GM10847 (cell line): ENCODE results near the gene MRPL39.

Experiments
- POLR2A ChIP-seq: IDR thresholded peaks from 2 replicates; pipeline ENCODE4 v1.6.1; 2011; ENCODE audit not compliant: insufficient read length; ENCODE audit errors: extremely low read depth

The MRPL39 gene

GRCh38 chr21:25563361-25564116, 43.7 kb downstream of the MRPL39 start:
- TF ChIP-seq POLR2A = peak; percentile 13

- no peak for TF ChIP-seq POLR2A
These were observed 44.6 kb downstream of the MRPL39 start for GRCh38 chr21:25562660-25563059.

GRCh38 chr21:25561668-25562641, 45.3 kb downstream of the MRPL39 start:
- TF ChIP-seq POLR2A = peak; percentile 99

GRCh38 chr21:25560891-25561290, 46.4 kb downstream of the MRPL39 start:
- TF ChIP-seq POLR2A = no peak

GRCh38 chr21:25560271-25560685, 47.0 kb downstream of the MRPL39 start:
- TF ChIP-seq POLR2A = peak; percentile 13

- no peak for TF ChIP-seq POLR2A
These were observed 47.5 kb downstream of the MRPL39 start for GRCh38 chr21:25559746-25560145.

GRCh38 chr21:25558123-25558522, 49.2 kb downstream of the MRPL39 start:
- TF ChIP-seq POLR2A = no peak

GRCh38 chr21:25557180-25557579, 50.1 kb downstream of the MRPL39 start:
- no peak for TF ChIP-seq POLR2A

GRCh38 chr21:25556091-25556490, 51.2 kb downstream of the MRPL39 start:
- no peak for TF ChIP-seq POLR2A

GRCh38 chr21:25555492-25555891, 51.8 kb downstream of the MRPL39 start:
- no peak for TF ChIP-seq POLR2A

GRCh38 chr21:25552856-25553255, 54.4 kb downstream of the MRPL39 start:
- TF ChIP-seq POLR2A = no peak

- no peak for TF ChIP-seq POLR2A
These were observed 55.7 kb downstream of the MRPL39 start for GRCh38 chr21:25551569-25551968.

GRCh38 chr21:25550352-25551120, 56.7 kb downstream of the MRPL39 start:
- TF ChIP-seq POLR2A = no peak

- no peak for TF ChIP-seq POLR2A
These were observed 66.2 kb downstream of the MRPL39 start for GRCh38 chr21:25541042-25541441.

- TF ChIP-seq POLR2A = no peak
These were observed 67.7 kb downstream of the MRPL39 start for GRCh38 chr21:25539606-25540005.
